HCT116 (cell line): ENCODE measurements around the gene TJP2. TPM values are rescaled to one million over a fixed set of nuclear protein-coding genes. Genes with fewer than 3 reads are reported as not detected.

ENCODE experiments used
- ATAC-seq: fragments of 200-7000 bp; cut with Tn5 transposase; 2 replicates; pipeline ENCODE4 v1.9.1; 2020; ENCODE audit warnings: mild to moderate bottlenecking, moderate library complexity
- BruUV-seq: library from RNA; stranded (reverse); fragments of 400-500 nt; replicated peaks from 2 replicates; lab custom pipeline; 2021; lab: Mats Ljungman, UMichigan
- CTCF ChIA-PET: fragments of 300-600 bp; sonication (Branson Sonifier 250); formaldehyde crosslinking; loops from one replicate; lab custom pipeline; 2021; ENCODE audit warnings: antibody characterized with exemption; lab: Charles Lee
- POLR2A ChIA-PET: fragments of 300-600, 350-600 bp; sonication (Branson Sonifier 250); formaldehyde crosslinking; loops from one replicate; lab custom pipeline; 2021; ENCODE audit warnings: antibody characterized with exemption; lab: Charles Lee
- RAD21 ChIA-PET, 2 experiments: fragments of 300-600 bp; sonication (Branson Sonifier 250); formaldehyde crosslinking; loops; one replicate each; lab custom pipeline; 2023; ENCODE audit warnings: low total read pairs in 2 of 2; ENCODE audit not compliant: uncharacterized antibody in 2 of 2, unreplicated experiment in 2 of 2, low non-redundant PET in 1 of 2; lab: Charles Lee
- DNase-seq: peaks from one replicate; pipeline ENCODE4 v3.0.0-alpha.2; 2010; ENCODE audit warnings: low read depth, low spot score
- H2AFZ ChIP-seq: fragments of 200-600 bp; shearing (Covaris generic), sonication (generic); 2 replicates; pipeline ENCODE4 v1.6.1; 2017; ENCODE audit warnings: low read depth, mixed run types, mixed read lengths, antibody characterized with exemption, low read length; ENCODE audit not compliant: poor library complexity, severe bottlenecking
- H3K27ac ChIP-seq: 2 replicates; pipeline ENCODE4 v1.5.1; 2012; ENCODE audit warnings: low read depth, low read length
- H3K27me3 ChIP-seq: fragments of 200-600 bp; sonication (generic); 2 replicates; pipeline ENCODE4 v1.6.1; 2016; ENCODE audit warnings: mixed run types, low read length, mixed read lengths; ENCODE audit not compliant: insufficient read depth
- H3K36me3 ChIP-seq, 2 experiments: fragments of 200-500 bp in 1 of 2; fragments of 200-600 bp in 1 of 2; sonication (Bioruptor generic) in 1 of 2; sonication (generic) in 1 of 2; 2 replicates each; pipeline versions ENCODE4 v1.5.1 to v1.6.1; 2014 to 2016; ENCODE audit warnings: low read length in 2 of 2, inconsistent platforms in 1 of 2, mixed read lengths in 1 of 2, mixed run types in 1 of 2; ENCODE audit not compliant: insufficient read depth in 2 of 2, control insufficient read depth in 1 of 2
- H3K4me1 ChIP-seq, 2 experiments: fragments of 200-600 bp in 1 of 2; sonication (generic) in 1 of 2; 2 replicates each; pipeline versions ENCODE4 v1.5.1 to v1.6.1; 2012 to 2017; ENCODE audit warnings: low read length in 2 of 2, inconsistent platforms in 1 of 2, mild to moderate bottlenecking in 1 of 2, mixed read lengths in 1 of 2, mixed run types in 1 of 2, moderate library complexity in 1 of 2; ENCODE audit not compliant: insufficient read depth in 2 of 2, control insufficient read depth in 1 of 2
- H3K4me2 ChIP-seq: fragments of 200-600 bp; sonication (generic); 2 replicates; pipeline ENCODE4 v1.6.1; 2017; ENCODE audit warnings: mixed run types, low read length, mixed read lengths
- H3K4me3 ChIP-seq, 2 experiments: fragments of 200-600 bp in 1 of 2; sonication (generic) in 1 of 2; replicated peaks in 1 of 2; 2 replicates each; pipeline ENCODE4 v1.5.1; 2011 to 2016; ENCODE audit warnings: low read length in 2 of 2, control low read depth in 1 of 2, low read depth in 1 of 2, mild to moderate bottlenecking in 1 of 2, mixed read lengths in 1 of 2, mixed run types in 1 of 2
- H3K79me2 ChIP-seq: fragments of 200-600 bp; sonication (generic); 2 replicates; pipeline ENCODE4 v1.6.1; 2017; ENCODE audit warnings: mild to moderate bottlenecking, mixed run types, low read length, moderate library complexity, mixed read lengths; ENCODE audit not compliant: insufficient read depth
- H3K9ac ChIP-seq: fragments of 200-600 bp; sonication (generic); 2 replicates; pipeline ENCODE4 v1.6.1; 2016; ENCODE audit warnings: low read length, mixed read lengths
- H3K9me2 ChIP-seq: fragments of 200-600 bp; sonication (generic), shearing (Covaris generic); 2 replicates; pipeline ENCODE4 v1.6.1; 2017; ENCODE audit warnings: mixed run types, mild to moderate bottlenecking, moderate library complexity; ENCODE audit not compliant: insufficient read depth
- H3K9me3 ChIP-seq, 2 experiments: fragments of 200-500 bp in 1 of 2; fragments of 200-600 bp in 1 of 2; sonication (Bioruptor generic) in 1 of 2; sonication (generic) in 1 of 2; 2 replicates each; pipeline ENCODE4 v1.6.1; 2014 to 2017; ENCODE audit warnings: low read length in 2 of 2, mixed read lengths in 2 of 2, inconsistent platforms in 1 of 2, low read depth in 1 of 2, mild to moderate bottlenecking in 1 of 2, mixed run types in 1 of 2, moderate library complexity in 1 of 2; ENCODE audit not compliant: control insufficient read depth in 1 of 2, insufficient read depth in 1 of 2
- H4K20me1 ChIP-seq: fragments of 200-600 bp; sonication (generic), shearing (Covaris generic); 2 replicates; pipeline ENCODE4 v1.6.1; 2017; ENCODE audit warnings: mixed run types, mild to moderate bottlenecking, moderate library complexity; ENCODE audit not compliant: insufficient read depth
- ATF3 ChIP-seq: IDR thresholded peaks from 2 replicates; pipeline ENCODE4 v1.6.1; 2012
- CBX3 ChIP-seq: IDR thresholded peaks from 2 replicates; pipeline ENCODE4 v1.6.1; 2012; ENCODE audit warnings: low read depth
- CEBPB ChIP-seq: IDR thresholded peaks from 2 replicates; pipeline ENCODE4 v1.6.1; 2012; ENCODE audit warnings: low read depth
- ELF1 ChIP-seq: IDR thresholded peaks from 2 replicates; pipeline ENCODE4 v1.6.1; 2012; ENCODE audit warnings: low read depth, borderline replicate concordance
- EZH2 ChIP-seq: fragments of 200-600 bp; sonication (generic); IDR thresholded peaks from 2 replicates; pipeline ENCODE4 v1.6.1; 2017; ENCODE audit warnings: antibody characterized with exemption, mixed run types
- EZH2phosphoT487 ChIP-seq: fragments of 200-600 bp; IDR thresholded peaks from 2 replicates; pipeline ENCODE4 v1.6.1; 2018; ENCODE audit warnings: antibody characterized with exemption, borderline replicate concordance
- FOSL1 ChIP-seq: IDR thresholded peaks from 2 replicates; pipeline ENCODE4 v1.6.1; 2012; ENCODE audit warnings: low read depth
- JUND ChIP-seq: IDR thresholded peaks from 2 replicates; pipeline ENCODE4 v1.6.1; 2012
- MAX ChIP-seq: IDR thresholded peaks from 2 replicates; pipeline ENCODE4 v1.6.1; 2012
- POLR2AphosphoS5 ChIP-seq: IDR thresholded peaks from 2 replicates; pipeline ENCODE4 v1.6.1; 2011; ENCODE audit warnings: mild to moderate bottlenecking, low read depth, low read length, moderate library complexity
- TCF7L2 ChIP-seq: IDR thresholded peaks from 2 replicates; pipeline ENCODE4 v1.7.0; 2011; ENCODE audit warnings: borderline replicate concordance, inconsistent platforms; ENCODE audit not compliant: insufficient read depth, insufficient read length; ENCODE audit errors: extremely low read depth
- YY1 ChIP-seq: IDR thresholded peaks from 2 replicates; pipeline ENCODE4 v1.6.1; 2011; ENCODE audit warnings: low read length, low read depth, moderate library complexity, mild to moderate bottlenecking; ENCODE audit not compliant: insufficient replicate concordance; ENCODE audit errors: extremely low read depth
- ZBTB33 ChIP-seq: IDR thresholded peaks from 2 replicates; pipeline ENCODE4 v1.6.1; 2011; ENCODE audit warnings: mild to moderate bottlenecking, low read length, moderate library complexity; ENCODE audit not compliant: insufficient replicate concordance; ENCODE audit errors: extremely low read depth
- ZNF274 ChIP-seq: fragments of 200-500 bp; sonication (Bioruptor generic); IDR thresholded peaks from 2 replicates; pipeline ENCODE4 v1.6.1; 2014; ENCODE audit warnings: mild to moderate bottlenecking, low read depth, low read length, inconsistent platforms
- intact Hi-C: fragments of 100-400 bp; cut with micrococcal nuclease; formaldehyde crosslinking; loops from 2 replicates; pipeline ENCODE4 v1.10.0; 2022
- total RNA-seq: library from RNA; stranded (reverse); gene quantifications from one replicate; pipeline ENCODE4 v1.2.1, GENCODE V29; 2021; ENCODE audit not compliant: unreplicated experiment

Gene TJP2
- total RNA-seq, 1 experiment from 2014 or later = 39.7 TPM

GRCh38 chr9:69236188-69236587 lies 62.1 kb downstream of the TJP2 start:
- CTCF ChIA-PET = interaction anchor here (1.3 kb wide), 1 partner anchor 13 kb away, joined by 4 read pairs; no protein-coding TSS in a partner anchor
- BruUV-seq = no TSS peak
- TF ChIP-seq EZH2 (no peak), JUND (no peak), ELF1 (no peak), ZBTB33 (no peak), EZH2phosphoT487 (no peak), ZNF274 (no peak)
- H3K27ac ChIP-seq = no peak overlapping the region
- POLR2A ChIA-PET = no interaction called here
- H3K4me3 ChIP-seq = no peak overlapping the region
- H3K4me2 ChIP-seq = no peak overlapping the region
- H4K20me1 ChIP-seq = no peaks in the 10 kb centered on the region
- no peak for ATAC-seq
- no peaks in the 10 kb centered on the region for H3K9me2 ChIP-seq
- H3K4me1 ChIP-seq = no peaks in the 10 kb centered on the region
- H3K27me3 ChIP-seq = no peaks in the 10 kb centered on the region
- H3K79me2 ChIP-seq = no peaks in the 10 kb centered on the region
- no peak overlapping the region for H3K9ac ChIP-seq
- H2AFZ ChIP-seq = no peak overlapping the region
- no peaks in the 10 kb centered on the region for H3K9me3 ChIP-seq
- intact Hi-C loops = no loop called here
- no peak for DNase-seq
- peaks cover 14 to 19% of the 10 kb centered on the region in 2 experiments; a peak in 3 of 4 replicates for H3K36me3 ChIP-seq
- RAD21 ChIA-PET = no interaction called here

GRCh38 chr9:69237702-69238295 lies 63.7 kb downstream of the TJP2 start:
- Histone ChIP-seq H3K4me3 (no peak overlapping the region), H3K9ac (no peak overlapping the region), H3K9me2 (no peaks in the 10 kb centered on the region), H3K36me3 (peaks cover 14 to 19% of the 10 kb centered on the region in 2 experiments; a peak in 3 of 4 replicates), H2AFZ (no peak overlapping the region), H4K20me1 (no peaks in the 10 kb centered on the region), H3K9me3 (no peaks in the 10 kb centered on the region), H3K4me1 (no peaks in the 10 kb centered on the region), H3K27me3 (no peaks in the 10 kb centered on the region), H3K4me2 (no peak overlapping the region), H3K79me2 (no peaks in the 10 kb centered on the region), H3K27ac (no peak overlapping the region)
- ChIA-PET RAD21 (no interaction called here), POLR2A (no interaction called here), CTCF (interaction anchor here (0.7 to 1.1 kb wide), 2 partner anchors 14 to 183 kb away, joined by 3 to 4 read pairs; no protein-coding TSS in a partner anchor)
- ATAC-seq (no peak), DNase-seq (no peak)
- BruUV-seq = no TSS peak
- intact Hi-C loops = no loop called here
- no peak for TF ChIP-seq ATF3
- no peak for TF ChIP-seq ELF1
- no peak for TF ChIP-seq MAX
- no peak for TF ChIP-seq FOSL1
- no peak for TF ChIP-seq ZBTB33
- TF ChIP-seq POLR2AphosphoS5 = no peak
- TF ChIP-seq YY1 = no peak
- TF ChIP-seq EZH2 = no peak
- no peak for TF ChIP-seq CBX3
- TF ChIP-seq ZNF274 = no peak
- TF ChIP-seq TCF7L2 = no peak
- TF ChIP-seq CEBPB = no peak
- TF ChIP-seq JUND = no peak
